ACC112 (cell line): Measurements from ENCODE around the gene EFNA2.
"Not testable (repeated sequence)": the region's sequence is repeated elsewhere in the genome, so short reads cannot be mapped to it uniquely, and the experiment has no call there.

ENCODE experiments used
- H2AFZ ChIP-seq: fragments of 200-600 bp; sonication (generic); one replicate; pipeline ENCODE4 v1.6.0; 2017; ENCODE audit warnings: antibody characterized with exemption, low read length; ENCODE audit not compliant: unreplicated experiment
- H3K27ac ChIP-seq: fragments of 200-600 bp; sonication (generic); 2 replicates; pipeline ENCODE4 v1.5.1; 2014; ENCODE audit warnings: low read depth, mild to moderate bottlenecking, antibody characterized with exemption, low read length, moderate library complexity
- H3K27me3 ChIP-seq: fragments of 200-600 bp; sonication (generic); 2 replicates; pipeline ENCODE4 v1.6.1; 2014; ENCODE audit warnings: mild to moderate bottlenecking, antibody characterized with exemption, low read length, moderate library complexity, mixed read lengths; ENCODE audit not compliant: insufficient read depth
- H3K36me3 ChIP-seq: fragments of 200-600 bp; sonication (generic); 2 replicates; pipeline ENCODE4 v1.6.1; 2016; ENCODE audit warnings: mild to moderate bottlenecking, antibody characterized with exemption, low read length, moderate library complexity, mixed read lengths; ENCODE audit not compliant: insufficient read depth
- H3K4me1 ChIP-seq: fragments of 200-600 bp; sonication (generic); one replicate; pipeline ENCODE4 v1.6.1; 2016; ENCODE audit warnings: low read length, mixed read lengths; ENCODE audit not compliant: insufficient read depth, unreplicated experiment, control insufficient read depth
- H3K4me3 ChIP-seq: fragments of 200-600 bp; sonication (generic); 2 replicates; pipeline ENCODE4 v1.5.1; 2014; ENCODE audit warnings: mild to moderate bottlenecking, low read depth, low read length
- H3K79me2 ChIP-seq: fragments of 200-600 bp; sonication (generic); one replicate; pipeline ENCODE4 v1.6.0; 2016; ENCODE audit warnings: low read length; ENCODE audit not compliant: control insufficient read depth, unreplicated experiment, insufficient read depth

Gene EFNA2

GRCh38 chr19:1318678-1319471 lies 33.2 kb downstream of the EFNA2 start:
- Histone ChIP-seq H3K27me3 (peaks cover 21% of the 10 kb centered on the region), H3K27ac (no peak overlapping the region), H3K4me1 (no peaks in the 10 kb centered on the region), H3K4me3 (no peak overlapping the region), H2AFZ (no peak overlapping the region), H3K79me2 (no peaks in the 10 kb centered on the region), H3K36me3 (no peaks in the 10 kb centered on the region)

- H2AFZ ChIP-seq, H3K79me2 ChIP-seq, H3K27ac ChIP-seq, H3K4me3 ChIP-seq, H3K4me1 ChIP-seq, H3K36me3 ChIP-seq: not testable (repeated sequence)
- H3K27me3 ChIP-seq = peaks cover 21% of the 10 kb centered on the region
Measured at GRCh38 chr19:1320282-1320650, 34.6 kb downstream of the EFNA2 start.

DNA sequence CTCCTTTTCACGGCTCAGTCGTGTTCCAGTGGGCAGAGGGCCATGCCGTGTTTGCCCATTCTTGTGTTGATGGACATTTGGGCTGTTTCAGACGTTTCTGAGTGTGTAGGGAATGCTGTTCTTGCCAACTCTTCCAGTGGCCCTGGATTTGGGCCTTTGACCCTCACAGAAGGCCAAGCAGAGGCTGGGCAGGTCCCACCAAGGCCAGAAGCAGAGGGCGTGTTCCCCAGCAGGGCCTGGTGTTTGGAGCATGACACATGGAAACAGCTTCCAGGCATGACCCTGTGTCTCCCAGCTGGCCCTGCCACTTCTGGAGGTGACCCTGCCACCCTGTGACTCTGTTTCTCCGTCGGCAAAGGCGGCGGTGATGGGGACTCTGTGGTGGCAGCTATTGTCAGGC lies 35.9 kb downstream of the EFNA2 start:
- Histone ChIP-seq H3K4me1 (no peaks in the 10 kb centered on the region), H3K79me2 (no peaks in the 10 kb centered on the region), H3K27ac (no peak overlapping the region), H3K27me3 (peaks cover 13% of the 10 kb centered on the region), H3K36me3 (no peaks in the 10 kb centered on the region), H3K4me3 (no peak overlapping the region), H2AFZ (no peak overlapping the region)

DNA sequence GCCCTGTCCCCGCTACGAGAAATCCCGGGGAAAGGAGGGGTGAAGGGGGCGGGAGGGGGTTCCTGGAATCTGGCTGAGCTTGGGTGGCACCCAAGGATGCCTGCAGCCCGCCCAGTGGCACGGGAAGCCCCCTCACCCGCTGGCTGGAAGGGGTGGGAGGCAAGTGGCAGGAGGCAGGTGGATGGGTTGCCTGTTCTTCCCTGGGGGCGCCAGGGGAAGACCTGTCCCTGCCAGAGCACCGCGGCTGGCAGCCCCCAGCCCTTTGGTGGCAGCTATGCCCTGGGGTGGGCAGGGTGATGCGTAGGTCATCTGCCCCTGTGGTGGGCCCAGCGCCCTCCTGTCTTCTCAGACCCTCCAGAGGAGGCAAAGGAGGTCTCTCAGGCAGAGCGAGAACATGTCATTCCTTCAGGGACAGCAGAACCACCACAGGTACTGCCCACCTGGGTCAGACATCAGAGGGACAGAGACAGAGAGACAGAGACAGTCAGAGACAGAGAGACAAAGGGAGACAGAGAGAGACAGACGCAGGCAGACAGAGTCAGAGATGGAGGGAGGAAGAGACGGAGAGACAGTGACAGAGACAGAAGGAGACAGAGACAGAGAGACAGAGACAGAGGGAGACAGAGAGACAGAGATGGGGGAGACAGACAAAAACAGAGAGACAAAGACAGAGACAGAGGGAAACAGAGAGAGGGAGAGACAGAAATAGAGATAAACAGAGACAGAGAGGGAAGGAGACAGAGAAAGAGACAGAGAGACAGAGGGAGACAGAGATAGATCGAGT lies 36.7 kb downstream of the EFNA2 start:
- Histone ChIP-seq H3K4me1 (no peaks in the 10 kb centered on the region), H3K79me2 (no peaks in the 10 kb centered on the region), H2AFZ (no peak overlapping the region), H3K36me3 (no peaks in the 10 kb centered on the region), H3K4me3 (no peak overlapping the region), H3K27me3 (peaks cover 6% of the 10 kb centered on the region), H3K27ac (no peak overlapping the region)

- H3K4me3 ChIP-seq = peak overlapping the region; percentile 71
- H3K4me1 ChIP-seq = no peaks in the 10 kb centered on the region
- H3K27me3 ChIP-seq = no peaks in the 10 kb centered on the region
- H3K27ac ChIP-seq = no peak overlapping the region
- H3K36me3 ChIP-seq = no peaks in the 10 kb centered on the region
- no peak overlapping the region for H2AFZ ChIP-seq
- no peaks in the 10 kb centered on the region for H3K79me2 ChIP-seq
Measured at GRCh38 chr19:1324249-1324805, 38.7 kb downstream of the EFNA2 start.

DNA sequence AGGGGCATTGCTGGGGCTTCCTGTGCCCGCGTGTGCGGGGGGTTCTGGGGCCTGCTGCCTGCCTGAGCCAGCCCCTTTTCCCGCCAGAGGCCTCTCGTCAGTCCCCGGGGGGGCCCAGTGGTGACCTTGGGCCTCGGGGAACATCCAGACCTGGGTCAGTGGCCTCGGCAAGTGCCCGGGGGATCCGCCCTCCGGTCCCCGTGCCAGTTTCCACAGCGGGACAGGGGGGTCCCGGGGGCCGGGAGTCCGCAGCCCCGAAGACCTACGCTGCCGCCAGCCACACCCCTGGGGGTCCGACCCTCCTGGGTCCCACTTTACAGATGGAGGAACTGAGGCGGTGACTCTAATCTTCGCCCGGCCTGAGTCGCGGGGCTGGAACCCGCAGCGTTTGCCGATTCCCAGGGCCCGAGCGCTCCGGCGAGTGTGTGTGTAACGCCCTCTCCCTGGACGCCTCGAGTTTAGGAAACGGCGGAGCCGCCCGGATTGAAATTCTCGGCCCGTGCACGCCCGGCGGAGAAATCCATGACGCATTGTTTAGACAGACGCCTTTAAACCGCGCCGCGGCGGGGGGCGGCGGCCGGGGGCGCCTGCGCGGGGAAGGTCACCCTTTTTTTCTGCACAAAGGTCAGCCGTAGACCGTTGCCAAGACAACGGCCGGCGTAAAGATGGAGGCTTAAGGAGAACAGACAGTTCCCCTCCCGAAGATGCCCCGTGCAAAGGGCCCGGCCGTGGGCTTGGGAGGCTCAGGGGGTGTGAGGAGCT lies 39.3 kb downstream of the EFNA2 start:
- Histone ChIP-seq H3K4me3 (peak overlapping the region; percentile 71), H3K27ac (no peak overlapping the region), H2AFZ (peak overlapping the region; percentile 80), H3K79me2 (no peaks in the 10 kb centered on the region), H3K27me3 (no peaks in the 10 kb centered on the region), H3K4me1 (no peaks in the 10 kb centered on the region), H3K36me3 (no peaks in the 10 kb centered on the region)

- Histone ChIP-seq H3K27me3 (no peaks in the 10 kb centered on the region), H3K4me3 (peak overlapping the region; percentile 71), H2AFZ (peak overlapping the region; percentile 80), H3K27ac (no peak overlapping the region), H3K4me1 (no peaks in the 10 kb centered on the region), H3K79me2 (no peaks in the 10 kb centered on the region), H3K36me3 (no peaks in the 10 kb centered on the region)
Measured at GRCh38 chr19:1325568-1326294, 40.1 kb downstream of the EFNA2 start.

DNA sequence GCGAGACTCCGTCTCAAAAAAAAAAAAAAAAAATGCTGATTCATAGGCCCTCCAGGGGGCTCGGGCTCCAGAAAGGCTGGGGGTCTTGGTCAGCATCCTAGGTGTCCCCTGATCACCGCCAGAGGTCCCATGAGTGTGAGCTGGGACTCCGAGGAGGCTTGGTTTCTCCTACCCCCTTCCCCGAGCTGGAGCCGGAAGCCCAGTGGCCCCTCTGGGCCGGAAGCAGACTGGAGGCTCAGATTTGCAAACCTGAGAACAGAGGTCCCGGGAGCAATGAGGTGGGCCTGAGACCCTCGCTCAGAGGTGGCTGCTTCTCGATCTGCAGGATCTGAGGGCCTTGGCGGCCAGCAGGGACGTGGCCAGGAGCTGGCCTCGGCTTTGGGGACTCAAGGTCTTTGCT lies 41.5 kb downstream of the EFNA2 start:
- Histone ChIP-seq H3K4me3 (no peak overlapping the region), H2AFZ (no peak overlapping the region), H3K27me3 (no peaks in the 10 kb centered on the region), H3K79me2 (no peaks in the 10 kb centered on the region), H3K27ac (no peak overlapping the region), H3K36me3 (no peaks in the 10 kb centered on the region), H3K4me1 (no peaks in the 10 kb centered on the region)

- H3K4me3 ChIP-seq, H3K79me2 ChIP-seq, H2AFZ ChIP-seq, H3K36me3 ChIP-seq, H3K27me3 ChIP-seq, H3K4me1 ChIP-seq, H3K27ac ChIP-seq: not testable (repeated sequence)
Measured at GRCh38 chr19:1332208-1332607, 46.5 kb downstream of the EFNA2 start.

DNA sequence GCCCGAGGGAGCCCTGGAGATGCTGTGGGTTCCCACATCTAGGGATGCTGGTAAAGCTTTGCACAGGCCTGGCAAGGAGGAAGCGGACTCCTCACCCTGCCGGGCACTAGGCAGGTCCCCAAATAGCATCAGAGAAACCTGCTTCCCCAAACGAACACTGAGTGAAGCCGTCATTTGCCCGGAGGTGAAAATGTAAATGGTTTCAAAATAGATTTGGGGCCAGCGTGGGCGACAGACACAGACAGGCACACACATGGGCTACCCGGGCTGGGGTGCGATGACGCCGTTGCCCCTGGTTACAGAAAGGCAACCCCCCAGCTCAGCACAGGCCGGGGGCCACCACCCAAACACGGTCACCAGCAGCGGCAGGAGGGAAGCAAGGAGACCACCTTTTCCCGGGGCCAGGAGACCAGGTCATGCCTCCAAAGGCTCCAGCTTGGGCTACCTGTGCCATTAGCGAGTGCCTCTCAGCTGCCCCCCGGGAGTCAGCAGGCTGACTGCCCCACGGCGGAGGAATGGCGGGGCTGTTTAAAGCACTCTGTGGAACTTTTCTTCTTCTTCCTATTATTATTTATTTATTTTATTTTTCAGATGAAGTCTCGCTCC lies 50.5 kb downstream of the EFNA2 start:
- Histone ChIP-seq H3K79me2 (no peaks in the 10 kb centered on the region), H3K4me3 (no peak overlapping the region), H3K36me3 (no peaks in the 10 kb centered on the region), H2AFZ (no peak overlapping the region), H3K27ac (no peak overlapping the region), H3K27me3 (no peaks in the 10 kb centered on the region), H3K4me1 (no peaks in the 10 kb centered on the region)
